Measurements from ENCODE around the gene PAIP2B.
"Not testable (repeated sequence)": the region's sequence is repeated elsewhere in the genome, so short reads cannot be mapped to it uniquely, and the experiment has no call there.

Gene PAIP2B

DNA sequence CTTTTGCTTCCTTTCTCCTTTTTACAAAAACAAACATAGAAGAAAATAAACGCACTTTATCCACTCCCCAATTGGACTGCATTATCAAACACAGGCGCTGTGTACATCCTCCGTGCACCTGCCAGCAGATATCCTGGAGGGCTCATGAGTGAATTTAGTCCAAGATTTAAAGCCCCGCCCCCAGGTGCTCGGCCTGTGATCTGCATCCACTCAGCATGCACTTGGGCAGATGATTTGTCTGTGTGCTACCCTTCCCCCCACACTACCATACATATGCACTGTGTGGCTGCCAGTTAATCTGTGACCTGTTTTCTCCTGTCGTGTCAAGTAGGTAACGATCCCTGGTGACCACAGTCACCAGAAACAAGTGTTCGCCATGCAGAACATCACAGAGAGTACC lies 48.1 kb downstream of the PAIP2B start:
- H3K27me3 ChIP-seq (ENCODE audit: control insufficient read depth, insufficient read depth, low read length); H3K9ac ChIP-seq (ENCODE audit: low read depth, low read length); H3K9me3 ChIP-seq (ENCODE audit: control insufficient read depth, insufficient read depth, low read length); H3K4me3 ChIP-seq (ENCODE audit: low read depth, low read length); H3K4me1 ChIP-seq (ENCODE audit: control insufficient read depth, insufficient read depth, low read length); H3K36me3 ChIP-seq (ENCODE audit: control insufficient read depth, insufficient read depth, low read length): not testable (repeated sequence)

DNA sequence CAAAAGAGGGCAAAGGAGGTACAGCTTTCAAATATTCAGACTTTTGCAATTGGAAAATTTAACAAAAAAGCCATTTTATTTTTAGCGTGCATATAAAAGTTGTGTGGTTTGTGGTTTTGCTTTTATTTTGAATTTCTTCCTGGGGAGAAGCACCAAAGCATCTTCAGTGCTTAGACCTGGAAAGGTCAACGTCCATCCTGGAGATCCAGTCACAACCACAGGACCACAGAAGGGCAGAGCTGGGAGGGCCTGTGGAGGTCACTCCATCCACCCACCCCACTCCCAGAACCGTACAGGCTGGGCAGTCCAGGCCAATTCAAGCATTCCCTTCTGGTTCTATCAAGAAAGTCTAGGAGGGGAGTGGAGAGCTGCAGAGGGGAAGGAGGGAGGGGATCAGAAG lies 52.7 kb downstream of the PAIP2B start:
- Histone ChIP-seq H3K4me1 (ENCODE audit: control insufficient read depth, insufficient read depth, low read length) (no peaks in the 10 kb centered on the region), H3K9ac (ENCODE audit: low read depth, low read length) (no peak overlapping the region), H3K4me3 (ENCODE audit: low read depth, low read length) (no peak overlapping the region), H3K27me3 (ENCODE audit: control insufficient read depth, insufficient read depth, low read length) (no peaks in the 10 kb centered on the region), H3K36me3 (ENCODE audit: control insufficient read depth, insufficient read depth, low read length) (no peaks in the 10 kb centered on the region), H3K9me3 (ENCODE audit: control insufficient read depth, insufficient read depth, low read length) (no peaks in the 10 kb centered on the region)

DNA sequence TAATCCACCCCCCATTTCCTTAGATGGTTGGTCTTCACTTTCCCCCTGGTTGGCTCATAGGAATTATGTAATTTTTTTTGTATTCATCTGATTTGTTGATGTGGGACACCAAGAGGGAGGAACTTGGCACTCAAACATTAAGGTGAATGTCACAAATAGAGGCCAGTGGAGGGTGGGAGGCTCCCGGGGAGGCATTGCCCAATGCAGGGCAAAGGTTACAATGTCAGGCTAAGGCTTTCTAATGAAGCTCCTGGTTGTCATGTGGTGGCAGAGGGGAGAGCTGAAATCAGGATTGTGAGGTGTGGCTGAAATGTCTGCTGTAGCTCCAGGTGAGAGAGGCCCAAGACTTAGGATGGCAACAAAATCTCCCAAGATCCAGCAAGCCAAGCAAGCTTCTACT lies 53.8 kb downstream of the PAIP2B start:
- Histone ChIP-seq H3K9ac (ENCODE audit: low read depth, low read length) (no peak overlapping the region), H3K9me3 (ENCODE audit: control insufficient read depth, insufficient read depth, low read length) (no peaks in the 10 kb centered on the region), H3K4me1 (ENCODE audit: control insufficient read depth, insufficient read depth, low read length) (no peaks in the 10 kb centered on the region), H3K36me3 (ENCODE audit: control insufficient read depth, insufficient read depth, low read length) (no peaks in the 10 kb centered on the region), H3K4me3 (ENCODE audit: low read depth, low read length) (no peak overlapping the region), H3K27me3 (ENCODE audit: control insufficient read depth, insufficient read depth, low read length) (no peaks in the 10 kb centered on the region)

DNA sequence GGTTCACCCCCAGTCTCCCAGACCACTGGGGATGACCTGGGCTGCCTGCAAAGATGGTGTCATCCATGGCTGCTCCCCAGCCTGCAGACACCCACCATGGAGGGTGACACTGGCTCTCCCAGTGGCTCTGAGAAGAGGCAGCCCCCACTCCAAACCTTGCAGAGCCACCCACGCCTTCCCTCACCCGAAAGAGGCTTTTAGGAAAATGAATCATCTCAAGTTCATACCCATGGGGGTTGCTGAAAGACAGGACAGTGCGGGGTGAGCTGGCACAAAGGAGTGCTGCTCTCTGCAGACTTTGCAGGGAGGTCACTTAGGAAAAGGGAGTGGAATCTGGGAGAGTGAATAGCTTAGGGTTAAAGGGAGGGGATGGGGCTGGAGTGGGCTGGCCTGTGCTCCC lies 60.1 kb downstream of the PAIP2B start:
- H3K9ac ChIP-seq (ENCODE audit: low read depth, low read length), result no peak overlapping the region
- no peaks in the 10 kb centered on the region for H3K9me3 ChIP-seq (ENCODE audit: control insufficient read depth, insufficient read depth, low read length)
- no peaks in the 10 kb centered on the region for H3K27me3 ChIP-seq (ENCODE audit: control insufficient read depth, insufficient read depth, low read length)
- no peaks in the 10 kb centered on the region for H3K4me1 ChIP-seq (ENCODE audit: control insufficient read depth, insufficient read depth, low read length)
- no peak overlapping the region for H3K4me3 ChIP-seq (ENCODE audit: low read depth, low read length)
- no peaks in the 10 kb centered on the region for H3K36me3 ChIP-seq (ENCODE audit: control insufficient read depth, insufficient read depth, low read length)

DNA sequence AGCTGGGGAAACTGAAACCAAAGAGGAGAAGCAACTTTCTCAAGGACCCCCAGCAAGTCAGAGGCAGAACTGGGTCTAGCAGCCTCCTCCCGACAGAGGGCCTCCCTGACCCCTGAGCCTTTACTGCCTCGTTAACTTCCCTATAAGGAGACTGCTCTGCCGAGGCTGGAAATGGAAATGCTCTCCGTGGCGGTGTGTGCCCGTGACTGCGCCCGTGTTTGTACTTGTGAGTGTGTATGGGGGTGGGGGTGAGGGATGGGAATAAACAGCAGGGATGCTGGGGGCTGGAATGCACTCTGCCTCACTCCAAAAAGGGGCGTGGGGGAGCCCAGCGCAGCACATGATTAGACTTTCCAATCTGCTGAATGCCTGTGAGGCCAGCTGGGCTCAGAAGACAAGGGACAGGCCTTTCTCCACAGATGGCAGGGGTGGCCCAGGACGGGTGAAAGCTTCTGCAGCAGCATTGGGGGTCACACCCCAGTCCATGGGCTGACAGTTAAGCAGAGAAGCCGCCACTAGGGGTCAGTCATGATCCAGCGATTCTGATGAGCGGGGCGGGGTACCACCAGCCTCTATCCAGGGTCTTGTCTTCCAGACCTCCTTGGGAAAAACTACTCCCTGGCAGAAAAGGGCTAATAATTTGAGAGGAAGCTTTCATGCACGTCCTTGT lies 69.6 kb downstream of the PAIP2B start:
- Histone ChIP-seq H3K9me3 (ENCODE audit: control insufficient read depth, insufficient read depth, low read length) (no peaks in the 10 kb centered on the region), H3K36me3 (ENCODE audit: control insufficient read depth, insufficient read depth, low read length) (no peaks in the 10 kb centered on the region), H3K4me1 (ENCODE audit: control insufficient read depth, insufficient read depth, low read length) (peaks cover 2% of the 10 kb centered on the region), H3K27me3 (ENCODE audit: control insufficient read depth, insufficient read depth, low read length) (no peaks in the 10 kb centered on the region), H3K9ac (ENCODE audit: low read depth, low read length) (no peak overlapping the region), H3K4me3 (ENCODE audit: low read depth, low read length) (peak overlapping the region; percentile 26)

DNA sequence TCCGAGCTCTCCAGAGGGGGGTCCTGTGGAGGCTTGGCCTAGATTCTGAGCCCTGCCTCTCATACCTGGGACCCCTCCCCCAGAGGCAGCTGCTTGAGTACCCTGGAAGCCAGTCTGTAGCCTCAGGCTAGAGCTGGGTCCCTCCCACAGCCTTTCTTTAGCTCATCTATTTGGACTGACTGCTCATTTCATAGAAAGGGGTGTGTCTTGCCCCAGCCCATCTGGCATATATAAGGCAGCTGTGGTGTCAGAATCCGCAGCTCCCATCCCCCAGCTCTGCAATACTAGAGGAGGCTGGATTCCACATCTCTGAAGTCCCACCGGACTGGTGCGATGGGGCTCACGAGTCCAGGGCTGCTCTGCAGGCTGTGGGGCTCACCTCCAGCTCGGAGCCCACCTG lies 70.3 kb downstream of the PAIP2B start:
- H3K9me3 ChIP-seq (ENCODE audit: control insufficient read depth, insufficient read depth, low read length), result no peaks in the 10 kb centered on the region
- no peaks in the 10 kb centered on the region for H3K36me3 ChIP-seq (ENCODE audit: control insufficient read depth, insufficient read depth, low read length)
- no peak overlapping the region for H3K9ac ChIP-seq (ENCODE audit: low read depth, low read length)
- no peak overlapping the region for H3K4me3 ChIP-seq (ENCODE audit: low read depth, low read length)
- H3K27me3 ChIP-seq (ENCODE audit: control insufficient read depth, insufficient read depth, low read length), result no peaks in the 10 kb centered on the region
- peaks cover 2% of the 10 kb centered on the region for H3K4me1 ChIP-seq (ENCODE audit: control insufficient read depth, insufficient read depth, low read length)

DNA sequence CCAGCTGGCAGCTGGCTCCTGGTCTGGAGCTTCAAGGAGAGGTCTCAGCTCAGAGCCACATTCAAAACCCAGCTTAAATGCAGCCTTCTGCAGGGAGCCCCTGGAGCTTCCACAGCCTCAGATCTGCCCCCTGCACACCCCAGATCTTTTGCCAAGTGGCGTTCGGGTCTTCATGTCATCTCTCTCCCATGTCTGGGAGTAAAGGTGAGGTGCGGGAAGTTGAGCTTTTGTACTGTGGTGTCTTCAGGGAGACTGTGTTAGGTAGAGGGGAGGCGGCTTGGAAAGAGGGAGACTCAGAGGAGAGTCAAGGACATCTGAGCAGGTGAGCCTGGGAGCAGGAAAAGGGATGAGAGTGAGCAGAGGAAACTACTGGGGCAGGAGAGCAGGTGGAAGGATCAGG lies 71.1 kb downstream of the PAIP2B start:
- H3K4me3 ChIP-seq (ENCODE audit: low read depth, low read length), result no peak overlapping the region
- no peaks in the 10 kb centered on the region for H3K9me3 ChIP-seq (ENCODE audit: control insufficient read depth, insufficient read depth, low read length)
- peaks cover 2% of the 10 kb centered on the region for H3K4me1 ChIP-seq (ENCODE audit: control insufficient read depth, insufficient read depth, low read length)
- no peaks in the 10 kb centered on the region for H3K27me3 ChIP-seq (ENCODE audit: control insufficient read depth, insufficient read depth, low read length)
- H3K9ac ChIP-seq (ENCODE audit: low read depth, low read length), result no peak overlapping the region
- H3K36me3 ChIP-seq (ENCODE audit: control insufficient read depth, insufficient read depth, low read length), result no peaks in the 10 kb centered on the region

DNA sequence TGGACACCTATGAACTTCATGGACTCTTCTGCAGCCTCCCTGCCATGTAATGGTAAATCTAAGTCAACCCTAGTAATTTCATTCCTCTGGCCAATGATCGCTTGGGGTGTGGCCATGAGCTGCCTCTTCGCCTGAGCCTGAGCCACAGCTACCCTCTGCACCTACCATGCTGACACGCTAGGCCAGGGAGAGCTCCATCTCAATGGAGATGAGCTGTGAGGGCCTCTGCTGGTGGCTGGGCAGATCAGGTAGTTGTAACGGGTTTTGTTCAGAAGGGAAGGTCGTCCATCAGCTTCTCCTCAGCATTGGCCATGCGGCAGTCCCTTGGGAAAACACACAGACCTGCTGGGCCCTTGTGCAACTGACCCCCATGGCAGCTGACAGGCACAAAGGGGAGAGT lies 72.1 kb downstream of the PAIP2B start:
- H3K9ac ChIP-seq (ENCODE audit: low read depth, low read length), result no peak overlapping the region
- no peaks in the 10 kb centered on the region for H3K9me3 ChIP-seq (ENCODE audit: control insufficient read depth, insufficient read depth, low read length)
- peaks cover 4% of the 10 kb centered on the region for H3K36me3 ChIP-seq (ENCODE audit: control insufficient read depth, insufficient read depth, low read length)
- H3K27me3 ChIP-seq (ENCODE audit: control insufficient read depth, insufficient read depth, low read length), result no peaks in the 10 kb centered on the region
- peaks cover 2% of the 10 kb centered on the region for H3K4me1 ChIP-seq (ENCODE audit: control insufficient read depth, insufficient read depth, low read length)
- no peak overlapping the region for H3K4me3 ChIP-seq (ENCODE audit: low read depth, low read length)

DNA sequence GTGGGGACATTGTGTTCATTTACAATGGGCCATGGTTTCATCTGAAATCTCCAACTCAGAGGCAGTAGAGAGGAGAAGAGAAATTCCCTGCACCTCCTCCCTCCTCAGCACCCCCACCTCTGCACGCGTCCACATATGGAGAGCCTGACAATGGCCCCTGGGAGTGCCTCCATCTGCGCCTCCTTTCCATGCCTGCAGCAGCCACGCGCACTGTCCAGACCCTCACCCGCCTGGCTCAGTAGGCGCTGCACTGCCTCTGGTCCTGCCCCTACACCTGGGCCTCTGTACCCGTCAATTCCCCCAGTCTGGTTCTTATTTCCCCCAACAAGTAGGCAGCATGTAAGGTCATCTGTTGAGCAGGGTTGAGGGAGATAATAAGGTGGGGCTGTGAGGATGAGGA lies 72.6 kb downstream of the PAIP2B start:
- Histone ChIP-seq H3K9me3 (ENCODE audit: control insufficient read depth, insufficient read depth, low read length) (no peaks in the 10 kb centered on the region), H3K36me3 (ENCODE audit: control insufficient read depth, insufficient read depth, low read length) (peaks cover 5% of the 10 kb centered on the region), H3K4me1 (ENCODE audit: control insufficient read depth, insufficient read depth, low read length) (peaks cover 2% of the 10 kb centered on the region), H3K4me3 (ENCODE audit: low read depth, low read length) (no peak overlapping the region), H3K9ac (ENCODE audit: low read depth, low read length) (no peak overlapping the region), H3K27me3 (ENCODE audit: control insufficient read depth, insufficient read depth, low read length) (no peaks in the 10 kb centered on the region)

DNA sequence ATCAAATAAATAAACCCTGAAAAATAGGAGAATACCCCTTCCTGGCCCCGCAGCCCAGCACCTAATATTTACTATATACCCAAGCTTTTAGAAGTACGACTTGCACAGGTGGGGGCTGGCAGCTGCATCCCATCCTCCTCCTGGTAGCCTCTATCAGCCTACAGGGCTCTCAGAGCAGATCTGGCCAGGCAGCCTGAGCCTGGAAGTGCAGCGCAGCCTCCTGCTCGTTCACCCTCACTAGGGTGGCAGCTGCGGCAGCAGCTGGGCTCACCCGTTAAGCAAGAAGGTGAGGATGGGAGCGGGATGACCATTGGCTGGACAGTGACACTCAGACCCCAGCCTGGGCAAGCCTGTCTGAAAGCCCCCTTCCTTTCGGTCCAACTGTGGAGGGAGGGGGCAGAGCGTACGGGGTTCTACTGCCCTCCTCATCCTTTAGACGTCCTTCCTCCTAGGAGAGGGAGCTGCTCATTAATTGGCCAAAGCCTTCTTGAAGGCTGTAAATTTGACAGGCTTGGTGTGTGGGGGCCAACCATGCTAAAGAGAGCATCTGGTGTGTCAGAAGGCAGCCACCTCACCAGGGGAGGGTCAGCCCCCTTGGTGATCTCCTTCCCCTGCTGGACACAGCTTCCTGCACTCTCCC lies 73.2 kb downstream of the PAIP2B start:
- H3K4me1 ChIP-seq (ENCODE audit: control insufficient read depth, insufficient read depth, low read length), result peaks cover 2% of the 10 kb centered on the region
- H3K9ac ChIP-seq (ENCODE audit: low read depth, low read length), result no peak overlapping the region
- H3K9me3 ChIP-seq (ENCODE audit: control insufficient read depth, insufficient read depth, low read length), result no peaks in the 10 kb centered on the region
- peaks cover 7% of the 10 kb centered on the region for H3K36me3 ChIP-seq (ENCODE audit: control insufficient read depth, insufficient read depth, low read length)
- H3K27me3 ChIP-seq (ENCODE audit: control insufficient read depth, insufficient read depth, low read length), result no peaks in the 10 kb centered on the region
- H3K4me3 ChIP-seq (ENCODE audit: low read depth, low read length), result no peak overlapping the region

DNA sequence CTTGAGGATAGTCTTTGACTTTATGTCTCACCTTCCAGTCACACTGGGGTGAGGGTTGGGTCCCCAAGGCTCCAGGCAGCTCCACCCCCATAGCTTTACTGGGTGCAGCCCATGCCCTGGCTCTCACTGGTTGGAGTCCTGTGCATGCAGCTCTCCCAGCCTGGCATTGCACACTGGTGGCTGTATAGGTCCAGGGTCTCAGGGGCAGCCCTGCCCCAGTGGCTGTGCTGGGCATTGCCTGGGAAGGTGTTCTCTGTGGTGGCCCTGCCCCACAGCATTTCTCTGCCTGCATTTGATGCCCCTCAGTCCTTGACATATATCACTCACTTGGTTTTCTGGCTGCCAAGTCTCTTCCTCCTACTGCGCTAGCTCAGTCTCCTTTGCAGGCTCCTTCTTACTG lies 75.3 kb downstream of the PAIP2B start:
- H3K9me3 ChIP-seq (ENCODE audit: control insufficient read depth, insufficient read depth, low read length), result no peaks in the 10 kb centered on the region
- no peak overlapping the region for H3K9ac ChIP-seq (ENCODE audit: low read depth, low read length)
- no peaks in the 10 kb centered on the region for H3K4me1 ChIP-seq (ENCODE audit: control insufficient read depth, insufficient read depth, low read length)
- peaks cover 7% of the 10 kb centered on the region for H3K36me3 ChIP-seq (ENCODE audit: control insufficient read depth, insufficient read depth, low read length)
- H3K4me3 ChIP-seq (ENCODE audit: low read depth, low read length), result no peak overlapping the region
- no peaks in the 10 kb centered on the region for H3K27me3 ChIP-seq (ENCODE audit: control insufficient read depth, insufficient read depth, low read length)

DNA sequence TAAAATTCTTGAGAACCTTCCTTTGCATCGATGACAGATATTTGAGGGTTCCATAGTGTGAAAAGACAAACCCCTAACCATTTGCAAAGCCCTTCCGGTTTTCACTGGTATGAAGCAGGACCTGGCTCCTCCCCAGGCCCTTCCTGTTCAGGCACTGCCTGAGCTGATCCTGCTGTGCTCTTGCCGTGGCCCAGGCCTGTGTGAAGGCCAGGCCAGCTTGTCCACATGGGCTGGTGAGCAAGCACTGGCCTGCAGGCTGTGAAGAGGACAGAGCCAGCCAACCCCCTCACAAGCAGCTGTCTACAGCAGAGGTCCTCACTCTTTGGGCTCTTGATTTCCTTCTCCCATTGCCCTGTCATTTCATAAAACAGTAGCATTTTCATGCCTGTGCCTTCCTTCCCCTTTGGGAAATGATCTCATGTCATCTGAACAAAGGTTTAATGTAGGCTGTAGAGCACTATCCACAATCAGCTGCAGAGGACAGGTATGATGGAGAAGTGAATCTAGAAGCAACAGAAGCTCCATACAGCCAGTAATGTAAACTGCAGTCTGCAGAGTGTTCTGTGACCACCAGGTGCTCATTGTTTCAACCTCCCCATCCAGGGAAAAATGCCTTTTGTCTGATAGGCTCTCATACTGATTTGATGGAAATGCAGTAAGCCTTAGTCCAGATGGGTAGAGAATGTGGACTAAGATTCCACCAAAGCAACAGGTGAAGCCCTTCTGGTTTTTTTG lies 76.7 kb downstream of the PAIP2B start:
- H3K36me3 ChIP-seq (ENCODE audit: control insufficient read depth, insufficient read depth, low read length), result peaks cover 15% of the 10 kb centered on the region
- no peak overlapping the region for H3K4me3 ChIP-seq (ENCODE audit: low read depth, low read length)
- H3K27me3 ChIP-seq (ENCODE audit: control insufficient read depth, insufficient read depth, low read length), result no peaks in the 10 kb centered on the region
- no peaks in the 10 kb centered on the region for H3K4me1 ChIP-seq (ENCODE audit: control insufficient read depth, insufficient read depth, low read length)
- H3K9me3 ChIP-seq (ENCODE audit: control insufficient read depth, insufficient read depth, low read length), result no peaks in the 10 kb centered on the region
- H3K9ac ChIP-seq (ENCODE audit: low read depth, low read length), result no peak overlapping the region
